ENCODE measurements around the gene TPST2. TPM values are rescaled to one million over a fixed set of nuclear protein-coding genes. Genes with fewer than 3 reads are reported as not detected.

TPST2 gene
- total and polyA plus RNA-seq, 9 of the 15 experiments (the other 6 are each of a cell fraction or from before 2014, with no cell fraction given) = 14.2 to 123 (median 60.1) TPM

GRCh38 chr22:26515931-26516330 is 74.0 kb downstream of the TPST2 start:
- Histone ChIP-seq H3K27me3 (ENCODE audit: control insufficient read depth in 2 of 2, insufficient read depth in 2 of 2, low read length in 2 of 2) (no peaks in the 10 kb centered on the region), H2AFZ (ENCODE audit: low read depth, low read length) (no peak overlapping the region), H3K9me3 (replicated peaks; ENCODE audit: control insufficient read depth, insufficient read depth, low read depth, low read length) (no peaks in the 10 kb centered on the region), H3K9ac (ENCODE audit: insufficient read depth in 1 of 2, low read depth in 2 of 2, low read length in 2 of 2) (no peak overlapping the region), H3K79me2 (ENCODE audit: control insufficient read depth, insufficient read depth, low read length) (peaks cover 27% of the 10 kb centered on the region), H3K36me3 (ENCODE audit: control insufficient read depth, insufficient read depth, low read length) (peaks cover 5% of the 10 kb centered on the region; the same call in 2 of the 3 replicates), H3K9me1 (ENCODE audit: control insufficient read depth, insufficient read depth, low read length) (no peaks in the 10 kb centered on the region), H3K27ac (ENCODE audit: extremely low read depth, low read depth, low read length) (no peak overlapping the region), H4K20me1 (replicated peaks; ENCODE audit: control insufficient read depth, insufficient read depth, low read length) (no peaks in the 10 kb centered on the region), H3K4me2 (ENCODE audit: insufficient read depth, low read length) (no peak overlapping the region), H3K4me3 (no peak overlapping the region), H3K4me1 (replicated peaks in 1 of 2; ENCODE audit: control insufficient read depth in 2 of 2, insufficient read depth in 2 of 2, low read length in 2 of 2) (peaks cover 0 to 8% of the 10 kb centered on the region in 2 experiments; a peak in 3 of 5 replicates)
- intact Hi-C loops (cut with micrococcal nuclease) = no loop called here
- BruUV-seq (replicated peaks) = no TSS peak
- no peak for ATAC-seq
- CTCF ChIA-PET (ENCODE audit: low intra/inter-chr PET ratio) = no interaction called here
- no peak for DNase-seq (ENCODE audit: extremely low read depth in 1 of 4, low spot score in 3 of 4)
- FAIRE-seq = no peak
- WGBS (ENCODE audit: insufficient coverage, low coverage, missing lambda C conversion rate) = 66% methylated on average over 3 of the region's 3 CpGs
- TF ChIP-seq ZNF3 (CRISPR knock-in tag; IDR thresholded peaks at IDR 0.05) (no peak), PRDM10 (IDR thresholded peaks at IDR 0.05; ENCODE audit: partially characterized antibody) (peak; percentile 7)
- POLR2A ChIA-PET = interaction anchor here (0.7 kb wide), 1 partner anchor 19 kb away, joined by 3 read pairs; no protein-coding TSS in a partner anchor
- in situ Hi-C loops (cut with MboI) = no loop called here
